HepG2 (cell line): ENCODE results near the gene SYMPK. TPM values are rescaled to one million over a fixed set of nuclear protein-coding genes. Genes with fewer than 3 reads are reported as not detected.

Experiments used
- DMAP1 ChIP-seq: IDR thresholded peaks from 2 replicates; pipeline ENCODE4 v1.6.1; 2016
- GMEB2 ChIP-seq: IDR thresholded peaks from 2 replicates; pipeline ENCODE4 v1.6.1; 2016; ENCODE audit warnings: missing biosample characterization, missing genetic modification reagents, low read depth
- HIVEP1 ChIP-seq: sonication (generic); formaldehyde crosslinking; IDR thresholded peaks from 2 replicates; pipeline ENCODE4 v1.4.0; 2020; ENCODE audit warnings: mild to moderate bottlenecking, missing genetic modification reagents
- HNRNPLL ChIP-seq: fragments of 200-400 bp; formaldehyde crosslinking; IDR thresholded peaks from 2 replicates; pipeline ENCODE4 v1.6.1; 2017; ENCODE audit warnings: mild to moderate bottlenecking, low read depth, low read length; ENCODE audit not compliant: poor library complexity, severe bottlenecking
- KDM6A ChIP-seq: IDR thresholded peaks from 2 replicates; pipeline ENCODE4 v1.6.1; 2016; ENCODE audit warnings: low read depth
- KLF11 ChIP-seq: IDR thresholded peaks from 2 replicates; pipeline ENCODE4 v1.6.1; 2016; ENCODE audit warnings: missing compliant biosample characterization
- MXI1 ChIP-seq: IDR thresholded peaks from 3 replicates; pipeline ENCODE4 v1.6.1; 2012; ENCODE audit warnings: low read depth, low read length, inconsistent platforms, borderline replicate concordance
- PHB2 ChIP-seq: fragments of 450-650 bp; IDR thresholded peaks from 2 replicates; pipeline ENCODE4 v1.6.1; 2018; ENCODE audit not compliant: partially characterized antibody
- POLR2G ChIP-seq: fragments of 200-400 bp; formaldehyde crosslinking; IDR thresholded peaks from 2 replicates; pipeline ENCODE4 v1.6.1; 2018; ENCODE audit warnings: mild to moderate bottlenecking, low read depth, low read length, moderate library complexity
- RARA ChIP-seq: IDR thresholded peaks from 2 replicates; pipeline ENCODE4 v1.6.1; 2016; ENCODE audit warnings: missing genetic modification reagents, missing compliant biosample characterization
- RBM39 ChIP-seq: fragments of 200-400 bp; formaldehyde crosslinking; IDR thresholded peaks from one replicate; pipeline ENCODE4 v1.6.1; 2018; ENCODE audit warnings: antibody characterized with exemption, mild to moderate bottlenecking, low read depth, low read length; ENCODE audit not compliant: poor library complexity, severe bottlenecking
- RELA ChIP-seq: sonication (generic); formaldehyde crosslinking; IDR thresholded peaks from 2 replicates; pipeline ENCODE4 v1.4.0; 2020; ENCODE audit warnings: missing genetic modification reagents
- THAP11 ChIP-seq: IDR thresholded peaks from 2 replicates; pipeline ENCODE4 v1.6.1; 2016; ENCODE audit warnings: missing biosample characterization, missing genetic modification reagents
- ZFAT ChIP-seq: sonication (generic); formaldehyde crosslinking; conservative IDR thresholded peaks from 2 replicates; pipeline ENCODE4 v1.8.1; 2023; ENCODE audit warnings: missing genetic modification reagents, inconsistent platforms
- ZNF180 ChIP-seq: sonication (generic); formaldehyde crosslinking; IDR thresholded peaks from 2 replicates; pipeline ENCODE4 v1.4.0; 2020; ENCODE audit warnings: low read depth, missing genetic modification reagents, borderline replicate concordance
- ZNF317 ChIP-seq: sonication (generic); formaldehyde crosslinking; IDR thresholded peaks from 2 replicates; pipeline ENCODE4 v1.5.0; 2020; ENCODE audit warnings: mild to moderate bottlenecking, missing genetic modification reagents
- ZNF589 ChIP-seq: sonication (generic); formaldehyde crosslinking; conservative IDR thresholded peaks from 2 replicates; pipeline ENCODE4 v1.8.0; 2022; ENCODE audit warnings: mild to moderate bottlenecking, moderate library complexity, missing genetic modification reagents
- polyA plus RNA-seq, 8 experiments: library from polyadenylated mRNA; depleted of rRNA in 3 of 8; stranded (reverse) in 7 of 8; unstranded in 1 of 8; fragments of >200 nt; fragmentation: Illumina TruSeq in 4 of 8; extraction: Trizol in 4 of 8; gene quantifications; 2 replicates each; pipeline versions ENCODE4 v1.2.1 to v1.2.3, GENCODE V29; 2011 to 2016; ENCODE audit warnings: low read depth in 4 of 8, missing spikeins in 1 of 8, mixed read lengths in 1 of 8; ENCODE audit not compliant: insufficient read depth in 1 of 8
- total RNA-seq, 5 experiments: library from RNA; depleted of rRNA; stranded (reverse); fragments of >200 nt; fragmentation: Illumina TruSeq; extraction: Trizol; gene quantifications; 2 replicates each; pipeline ENCODE4 v1.2.3, GENCODE V29; 2016; ENCODE audit warnings: low read depth in 1 of 5
- TF ChIP-seq, protein P1 (sequence below): IDR thresholded peaks from 2 replicates; pipeline ENCODE4 v1.6.1; 2016; ENCODE audit warnings: mild to moderate bottlenecking
- TF ChIP-seq, protein P2 (sequence below): sonication (generic); IDR thresholded peaks from 2 replicates; pipeline ENCODE4 v1.6.1; 2016; ENCODE audit warnings: low read depth, borderline replicate concordance

SYMPK gene
- total and polyA plus RNA-seq, 2 of the 13 experiments (the other 11 are each of a cell fraction or from before 2014, with no cell fraction given): 21.9 to 55.7 TPM

- TF ChIP-seq DMAP1 (CRISPR knock-in tag): peak; percentile 64
- no peak for TF ChIP-seq ZFAT (CRISPR knock-in tag)
- peak; percentile 56 for TF ChIP-seq RARA (CRISPR knock-in tag)
- no peak for TF ChIP-seq PHB2
- TF ChIP-seq POLR2G: peak; percentile 72
- TF ChIP-seq ZNF180 (CRISPR knock-in tag): no peak
- 0 out of 2 replicates have a peak, but pooled peaks have one; percentile 23 for TF ChIP-seq ZNF589
- 0 out of 2 replicates have a peak, but pooled peaks have one; percentile 30 for TF ChIP-seq KDM6A (CRISPR knock-in tag)
- TF ChIP-seq HNRNPLL: peak; percentile 55
- TF ChIP-seq ZNF317: peak; percentile 43; the same call in 1 of the 2 replicates
- TF ChIP-seq, protein P1, sequence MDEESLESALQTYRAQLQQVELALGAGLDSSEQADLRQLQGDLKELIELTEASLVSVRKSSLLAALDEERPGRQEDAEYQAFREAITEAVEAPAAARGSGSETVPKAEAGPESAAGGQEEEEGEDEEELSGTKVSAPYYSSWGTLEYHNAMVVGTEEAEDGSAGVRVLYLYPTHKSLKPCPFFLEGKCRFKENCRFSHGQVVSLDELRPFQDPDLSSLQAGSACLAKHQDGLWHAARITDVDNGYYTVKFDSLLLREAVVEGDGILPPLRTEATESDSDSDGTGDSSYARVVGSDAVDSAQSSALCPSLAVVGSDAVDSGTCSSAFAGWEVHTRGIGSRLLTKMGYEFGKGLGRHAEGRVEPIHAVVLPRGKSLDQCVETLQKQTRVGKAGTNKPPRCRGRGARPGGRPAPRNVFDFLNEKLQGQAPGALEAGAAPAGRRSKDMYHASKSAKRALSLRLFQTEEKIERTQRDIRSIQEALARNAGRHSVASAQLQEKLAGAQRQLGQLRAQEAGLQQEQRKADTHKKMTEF: peak; percentile 58; the same call in 1 of the 2 replicates
- TF ChIP-seq HIVEP1 (CRISPR knock-in tag): peak; percentile 95
- TF ChIP-seq MXI1: peak; percentile 30; the same call in 1 of the 3 replicates
- TF ChIP-seq RELA (CRISPR knock-in tag): peak; percentile 95
- TF ChIP-seq, protein P2, sequence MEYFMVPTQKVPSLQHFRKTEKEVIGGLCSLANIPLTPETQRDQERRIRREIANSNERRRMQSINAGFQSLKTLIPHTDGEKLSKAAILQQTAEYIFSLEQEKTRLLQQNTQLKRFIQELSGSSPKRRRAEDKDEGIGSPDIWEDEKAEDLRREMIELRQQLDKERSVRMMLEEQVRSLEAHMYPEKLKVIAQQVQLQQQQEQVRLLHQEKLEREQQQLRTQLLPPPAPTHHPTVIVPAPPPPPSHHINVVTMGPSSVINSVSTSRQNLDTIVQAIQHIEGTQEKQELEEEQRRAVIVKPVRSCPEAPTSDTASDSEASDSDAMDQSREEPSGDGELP: peak; percentile 38; the same call in 1 of the 2 replicates
- peak; percentile 91 for TF ChIP-seq RBM39
- 0 out of 2 replicates have a peak, but pooled peaks have one; percentile 41 for TF ChIP-seq GMEB2
- peak; percentile 89; the same call in 1 of the 2 replicates for TF ChIP-seq KLF11 (CRISPR knock-in tag)
- peak; percentile 37; the same call in 1 of the 2 replicates for TF ChIP-seq THAP11 (CRISPR knock-in tag)
These were observed 13.7 kb upstream of the SYMPK start (continued) for GRCh38 chr19:45876411-45877197.
